ENCODE results near the gene CHD2. TPM values are rescaled to one million over a fixed set of nuclear protein-coding genes. Genes with fewer than 3 reads are reported as not detected.

The CHD2 gene
- total RNA-seq, 4 donors from 2014 or later = 41.9 to 144 (median 81.8) TPM

GRCh38 chr15:92951800-92952457, 51.8 kb downstream of the CHD2 start:
- H3K9me3 ChIP-seq = peaks cover 0 to 30% (median 4%) of the 10 kb centered on the region in 3 donors
- peaks cover 0 to 28% (median 5%) of the 10 kb centered on the region in 3 donors for H3K4me1 ChIP-seq
- no peak overlapping the region for H3K4me3 ChIP-seq
- H3K36me3 ChIP-seq = peaks cover 25 to 96% of the 10 kb centered on the region in 2 donors
- H3K27me3 ChIP-seq = no peaks in the 10 kb centered on the region
- peak overlapping the region in 2 of 4 donors; percentile 13 to 38 for H3K27ac ChIP-seq
- TF ChIP-seq EP300 (IDR thresholded peaks at IDR 0.05) = no peak
- TF ChIP-seq CTCF (IDR thresholded peaks at IDR 0.05) = no peak
- TF ChIP-seq POLR2AphosphoS5 (IDR thresholded peaks at IDR 0.05) = no peak
- TF ChIP-seq POLR2A (IDR thresholded peaks at IDR 0.05) = no peak
- ATAC-seq = no peak
- 28 to 34% methylated on average over 2 of the region's 2 CpGs for WGBS, 2 donors (ENCODE audit: low coverage in 1 of 2)

- H3K9me3 ChIP-seq = peaks cover 0 to 27% (median 4%) of the 10 kb centered on the region in 3 donors
- H3K27me3 ChIP-seq = no peaks in the 10 kb centered on the region
- peaks cover 0 to 28% (median 5%) of the 10 kb centered on the region in 3 donors for H3K4me1 ChIP-seq
- ATAC-seq = no peak
- peak overlapping the region in 1 of 4 donors; percentile 17 for H3K27ac ChIP-seq
- WGBS, 2 donors (ENCODE audit: low coverage in 1 of 2) = 86% methylated on average over 7 of the region's 7 CpGs; no CpG with 5 or more reads in 1 of the 2 donors
- H3K36me3 ChIP-seq = peaks cover 20 to 96% of the 10 kb centered on the region in 2 donors
- TF ChIP-seq CTCF (IDR thresholded peaks at IDR 0.05) = no peak
- no peak for TF ChIP-seq POLR2A (IDR thresholded peaks at IDR 0.05)
- TF ChIP-seq POLR2AphosphoS5 (IDR thresholded peaks at IDR 0.05) = no peak
- TF ChIP-seq EP300 (IDR thresholded peaks at IDR 0.05) = no peak
- no peak overlapping the region for H3K4me3 ChIP-seq
Observed at GRCh38 chr15:92952458-92952850, 52.3 kb downstream of the CHD2 start.

GRCh38 chr15:92953566-92953965, 53.4 kb downstream of the CHD2 start:
- Histone ChIP-seq H3K36me3 (peaks cover 13 to 95% of the 10 kb centered on the region in 2 donors), H3K9me3 (peaks cover 0 to 20% (median 4%) of the 10 kb centered on the region in 3 donors), H3K27ac (no peak overlapping the region), H3K4me1 (peaks cover 0 to 38% (median 5%) of the 10 kb centered on the region in 3 donors), H3K4me3 (no peak overlapping the region), H3K27me3 (no peaks in the 10 kb centered on the region)
- 89 to 100% methylated on average over 2 of the region's 2 CpGs for whole genome bisulfite sequencing, 2 donors (ENCODE audit: low coverage in 1 of 2)
- no peak for TF ChIP-seq CTCF (IDR thresholded peaks at IDR 0.05)
- TF ChIP-seq POLR2AphosphoS5 (IDR thresholded peaks at IDR 0.05) = no peak
- no peak for TF ChIP-seq EP300 (IDR thresholded peaks at IDR 0.05)
- ATAC-seq = no peak

GRCh38 chr15:92954002-92954401, 53.9 kb downstream of the CHD2 start:
- H3K27me3 ChIP-seq = no peaks in the 10 kb centered on the region
- peaks cover 10 to 90% of the 10 kb centered on the region in 2 donors for H3K36me3 ChIP-seq
- WGBS, 2 donors (ENCODE audit: low coverage in 1 of 2) = 94 to 97% methylated on average over 2 to 6 of the region's 6 CpGs
- no peak overlapping the region for H3K4me3 ChIP-seq
- H3K9me3 ChIP-seq = peaks cover 0 to 15% (median 4%) of the 10 kb centered on the region in 3 donors
- TF ChIP-seq POLR2A (IDR thresholded peaks at IDR 0.05) = no peak
- TF ChIP-seq CTCF (IDR thresholded peaks at IDR 0.05) = no peak
- no peak for TF ChIP-seq EP300 (IDR thresholded peaks at IDR 0.05)
- TF ChIP-seq POLR2AphosphoS5 (IDR thresholded peaks at IDR 0.05) = no peak
- ATAC-seq = no peak
- peak overlapping the region in 1 of 4 donors; percentile 25 for H3K27ac ChIP-seq
- H3K4me1 ChIP-seq = peaks cover 0 to 42% (median 5%) of the 10 kb centered on the region in 3 donors

GRCh38 chr15:92954578-92954977, 54.5 kb downstream of the CHD2 start:
- H3K27me3 ChIP-seq = no peaks in the 10 kb centered on the region
- H3K4me3 ChIP-seq = no peak overlapping the region
- peaks cover 5 to 89% of the 10 kb centered on the region in 2 donors for H3K36me3 ChIP-seq
- TF ChIP-seq EP300 (IDR thresholded peaks at IDR 0.05) = no peak
- no peak for TF ChIP-seq POLR2AphosphoS5 (IDR thresholded peaks at IDR 0.05)
- no peak for TF ChIP-seq POLR2A (IDR thresholded peaks at IDR 0.05)
- TF ChIP-seq CTCF (IDR thresholded peaks at IDR 0.05) = peak in 2 of 4 experiments; percentile 16 to 19
- 85 to 90% methylated on average over 6 to 8 of the region's 8 CpGs for WGBS, 2 donors (ENCODE audit: low coverage in 1 of 2)
- ATAC-seq = no peak
- H3K9me3 ChIP-seq = peaks cover 0 to 10% (median 4%) of the 10 kb centered on the region in 3 donors
- no peak overlapping the region for H3K27ac ChIP-seq
- peaks cover 0 to 45% (median 5%) of the 10 kb centered on the region in 3 donors for H3K4me1 ChIP-seq
